8988T (cell line): ENCODE results near the gene CD1C.
"Not testable (repeated sequence)": the region's sequence is repeated elsewhere in the genome, so short reads cannot be mapped to it uniquely, and the experiment has no call there.

Source experiments
- DNase-seq: peaks from one replicate; pipeline ENCODE4 v3.0.0; 2011

Gene CD1C

GRCh38 chr1:158329733-158330132, 40.0 kb downstream of the CD1C start:
- DNase-seq, result no peak

DNA sequence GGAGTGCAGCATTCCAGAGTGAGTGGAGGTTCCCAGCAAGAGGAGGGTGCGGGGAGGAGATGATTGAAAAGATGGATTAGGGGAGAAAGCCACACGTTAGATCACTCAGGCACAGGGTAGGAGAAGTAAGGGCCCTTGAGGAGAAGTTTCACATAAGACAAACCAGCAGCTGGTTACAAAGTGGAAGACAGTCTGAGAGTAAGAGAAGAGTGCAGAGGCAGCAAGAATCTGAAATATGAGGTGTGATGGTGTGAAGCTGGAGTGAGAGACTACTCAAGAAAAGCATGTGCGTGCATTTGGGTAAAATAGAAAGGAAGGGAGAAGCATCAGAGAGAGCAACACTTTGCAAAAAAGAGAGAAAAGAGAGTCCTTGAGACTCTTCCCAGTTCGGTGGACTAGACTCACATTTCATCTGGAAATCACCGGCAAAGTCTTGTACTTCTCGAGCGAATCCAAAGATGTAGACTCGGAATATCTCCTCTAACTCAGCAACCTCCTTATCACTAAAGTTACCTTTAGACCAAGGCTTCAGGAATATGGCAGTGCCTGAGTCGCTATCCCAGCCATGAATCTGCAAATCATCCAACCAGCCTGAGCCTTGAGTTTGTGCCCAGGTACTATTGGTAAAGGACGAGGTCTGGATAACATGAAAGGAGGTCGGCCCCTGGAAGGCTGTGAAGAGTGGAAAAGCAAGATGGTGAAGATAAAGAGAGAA, 40.8 kb downstream of the CD1C start:
- DNase-seq, result no peak

DNA sequence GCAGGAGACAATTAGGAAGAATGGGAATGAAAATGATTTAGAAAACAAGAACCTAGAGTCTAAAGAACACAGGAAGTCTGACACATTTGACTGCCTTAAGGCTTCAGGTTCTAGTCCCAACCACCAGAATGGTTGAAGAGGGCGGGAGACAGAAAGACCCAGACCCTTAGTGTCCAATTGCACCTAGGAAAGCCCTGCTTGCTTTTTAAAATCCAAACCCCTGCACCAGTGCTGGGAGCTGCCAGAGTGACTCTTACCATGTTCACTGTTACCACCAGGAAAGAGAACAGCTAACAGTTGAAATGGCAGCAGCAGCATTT, 41.3 kb downstream of the CD1C start:
- DNase-seq, result no peak

DNA sequence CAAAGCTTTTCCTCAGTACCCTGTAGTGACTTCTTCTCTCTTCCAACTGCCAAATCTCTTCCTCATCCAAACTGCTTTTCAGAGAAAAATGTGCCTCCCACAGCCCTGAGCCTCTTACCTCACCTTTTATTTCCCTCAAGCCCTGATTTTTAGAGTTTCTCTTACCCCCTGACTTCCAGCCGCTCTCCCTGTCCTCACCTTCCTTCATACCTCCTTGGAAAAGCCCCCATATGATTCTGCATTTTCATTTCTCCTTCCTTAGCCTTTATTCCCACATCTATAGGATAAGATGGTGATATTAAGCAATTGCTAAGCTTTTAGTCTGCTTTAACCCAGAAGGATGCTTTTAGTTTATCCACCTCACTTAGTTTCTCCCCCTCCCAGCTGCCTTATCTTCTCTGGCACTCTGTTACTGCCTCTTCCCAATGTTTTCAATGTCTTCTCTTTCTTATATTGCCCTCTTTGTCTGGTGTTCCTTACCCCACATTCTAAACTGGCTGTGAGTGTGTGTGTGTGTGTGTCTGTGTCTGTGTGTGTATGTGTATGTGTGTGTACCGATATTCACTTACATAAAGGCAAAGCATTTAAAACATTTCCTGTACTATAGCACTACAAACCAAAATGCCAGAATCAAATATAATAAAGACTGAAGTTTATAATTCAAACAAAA, 41.9 kb downstream of the CD1C start, which contains the start of gene CD1B:
Gene CD1B (minus strand): TSS at position 51 of the 670 bp plus-strand sequence. CDS start 108 bp downstream, outside the sequence.
- DNase-seq, result no peak

- no peak for DNase-seq
Measured at GRCh38 chr1:158333405-158334155, 43.9 kb downstream of the CD1C start.

DNA sequence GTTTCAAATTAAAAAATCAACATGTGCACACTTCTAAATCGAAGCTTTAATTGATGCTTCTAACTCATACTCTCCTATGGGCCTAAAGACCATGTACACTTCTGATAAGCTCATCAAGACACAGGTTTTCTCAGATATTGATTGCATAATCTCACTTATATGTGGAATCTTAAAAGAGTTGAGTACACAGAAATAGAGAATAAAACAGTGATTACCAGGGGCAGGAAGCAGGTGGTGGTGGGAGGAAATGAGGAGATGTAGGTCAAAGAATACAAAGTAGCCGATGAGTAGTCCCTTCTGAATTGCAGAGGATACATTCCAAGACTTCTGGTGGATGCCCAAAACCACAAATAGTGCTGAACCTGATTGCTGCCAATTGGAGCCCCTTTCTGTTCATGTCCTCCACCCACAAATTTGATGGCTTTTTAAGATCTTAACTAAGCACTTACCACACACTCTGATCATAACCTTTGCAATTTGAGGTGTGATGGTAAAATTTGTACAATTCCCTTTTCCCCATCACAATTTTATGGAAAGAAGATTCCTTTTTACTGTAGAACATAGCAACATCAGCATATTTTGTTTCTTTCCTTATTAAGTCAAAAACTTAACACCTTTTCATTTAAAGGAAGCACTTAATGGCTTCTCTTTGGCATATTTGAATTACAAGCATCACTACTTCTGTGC, 44.9 kb downstream of the CD1C start:
- DNase-seq, result no peak

- DNase-seq, result no peak
Measured at GRCh38 chr1:158335213-158335532, 45.5 kb downstream of the CD1C start.

- DNase-seq, result not testable (repeated sequence)
Measured at GRCh38 chr1:158336413-158336812, 46.7 kb downstream of the CD1C start.
